ENCODE data around the gene IL19.
"Not testable (repeated sequence)": the region's sequence is repeated elsewhere in the genome, so short reads cannot be mapped to it uniquely, and the experiment has no call there.

IL19 gene

GRCh38 chr1:206833801-206834200 lies 63.2 kb downstream of the IL19 start:
- no peak for DNase-seq (ENCODE audit: low read depth)

GRCh38 chr1:206834217-206834616 lies 63.6 kb downstream of the IL19 start:
- no peak for DNase-seq (ENCODE audit: low read depth)

DNA sequence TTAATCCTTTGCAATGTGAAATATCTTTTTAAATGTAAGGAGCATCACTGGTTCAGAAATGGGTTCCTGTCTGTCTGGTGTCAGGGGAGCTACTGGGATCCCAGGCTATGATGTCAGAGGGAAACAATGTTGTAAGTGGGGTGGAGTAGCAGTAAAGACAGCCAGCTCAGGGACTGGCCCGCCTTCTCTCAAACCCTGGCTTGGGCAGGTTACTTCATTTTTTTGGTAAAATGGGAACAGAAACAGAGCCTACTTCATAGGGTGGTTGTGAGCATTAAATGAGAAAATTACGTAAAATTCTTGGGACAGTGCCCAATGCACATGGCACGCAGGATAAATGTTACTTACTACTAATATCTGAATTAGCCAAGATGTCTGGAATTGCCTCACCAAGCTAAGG lies 64.1 kb downstream of the IL19 start:
- no peak for DNase-seq (ENCODE audit: low read depth)

- no peak for DNase-seq (ENCODE audit: low read depth)
Observed at GRCh38 chr1:206835186-206835585, 64.6 kb downstream of the IL19 start.

- no peak for DNase-seq (ENCODE audit: low read depth)
Observed at GRCh38 chr1:206836111-206836510, 65.5 kb downstream of the IL19 start.

GRCh38 chr1:206839006-206839560 lies 68.5 kb downstream of the IL19 start:
- DNase-seq (ENCODE audit: low read depth) = no peak

DNA sequence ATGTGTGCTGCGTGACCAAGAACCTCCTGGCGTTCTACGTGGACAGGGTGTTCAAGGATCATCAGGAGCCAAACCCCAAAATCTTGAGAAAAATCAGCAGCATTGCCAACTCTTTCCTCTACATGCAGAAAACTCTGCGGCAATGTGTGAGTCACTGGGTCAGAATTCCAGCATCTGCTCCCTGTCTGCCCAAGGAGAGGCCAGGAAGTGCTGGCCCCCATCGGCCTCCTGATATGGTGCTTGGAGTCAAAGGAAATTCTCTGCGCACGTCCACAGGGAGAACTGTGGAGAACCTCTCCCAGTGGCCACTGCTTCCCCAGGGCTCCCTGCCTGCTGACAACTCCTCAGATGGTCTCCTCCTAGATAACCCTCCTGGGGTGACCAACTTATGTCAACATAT lies 69.3 kb downstream of the IL19 start:
- no peak for DNase-seq (ENCODE audit: low read depth)

GRCh38 chr1:206841609-206842323 lies 71.2 kb downstream of the IL19 start:
- DNase-seq (ENCODE audit: low read depth) = no peak

- no peak for DNase-seq (ENCODE audit: low read depth)
Observed at GRCh38 chr1:206842854-206843253, 72.3 kb downstream of the IL19 start.

GRCh38 chr1:206843626-206844025 lies 73.1 kb downstream of the IL19 start:
- no peak for DNase-seq (ENCODE audit: low read depth)

GRCh38 chr1:206846487-206846886 lies 75.9 kb downstream of the IL19 start:
- DNase-seq (ENCODE audit: low read depth) = no peak

- no peak for DNase-seq (ENCODE audit: low read depth)
Observed at GRCh38 chr1:206847337-206847834, 76.8 kb downstream of the IL19 start.

DNA sequence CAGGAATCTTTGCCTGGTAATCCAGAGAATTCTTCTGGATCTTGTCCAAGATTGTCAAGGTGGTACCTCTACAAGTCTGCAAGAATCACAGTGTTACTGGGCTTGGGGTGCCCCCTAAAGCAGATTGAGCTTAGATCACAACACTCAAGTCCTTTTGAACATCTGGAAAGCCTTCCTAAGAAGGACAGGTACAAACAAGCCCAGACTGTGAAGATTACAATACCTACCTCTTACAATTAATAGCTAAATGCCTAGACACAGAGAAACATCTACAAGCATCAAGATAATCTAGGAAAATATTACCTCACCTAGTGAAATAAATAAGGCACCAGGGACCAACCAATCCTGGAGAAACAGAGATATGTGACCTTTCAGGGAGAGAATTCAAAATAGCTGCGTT lies 77.4 kb downstream of the IL19 start:
- no peak for DNase-seq (ENCODE audit: low read depth)

DNA sequence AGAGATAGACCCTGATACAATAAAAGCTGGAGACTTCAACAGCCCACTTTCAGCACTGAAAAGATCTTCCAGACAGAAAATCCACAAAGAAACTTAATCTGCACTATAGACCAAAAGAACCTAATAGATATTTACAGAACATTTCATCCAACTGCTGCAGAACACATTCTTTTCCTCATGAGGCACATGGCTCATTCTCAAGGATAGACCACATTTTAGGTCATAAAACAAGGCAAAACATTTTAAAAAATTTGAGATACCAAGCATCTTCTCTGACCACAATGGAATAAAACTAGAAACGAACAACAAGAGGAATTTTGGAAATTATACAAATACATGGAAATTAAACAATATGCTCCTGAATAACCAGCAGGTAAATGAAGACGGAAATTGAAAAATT lies 79.8 kb downstream of the IL19 start:
- DNase-seq (ENCODE audit: low read depth) = no peak

DNA sequence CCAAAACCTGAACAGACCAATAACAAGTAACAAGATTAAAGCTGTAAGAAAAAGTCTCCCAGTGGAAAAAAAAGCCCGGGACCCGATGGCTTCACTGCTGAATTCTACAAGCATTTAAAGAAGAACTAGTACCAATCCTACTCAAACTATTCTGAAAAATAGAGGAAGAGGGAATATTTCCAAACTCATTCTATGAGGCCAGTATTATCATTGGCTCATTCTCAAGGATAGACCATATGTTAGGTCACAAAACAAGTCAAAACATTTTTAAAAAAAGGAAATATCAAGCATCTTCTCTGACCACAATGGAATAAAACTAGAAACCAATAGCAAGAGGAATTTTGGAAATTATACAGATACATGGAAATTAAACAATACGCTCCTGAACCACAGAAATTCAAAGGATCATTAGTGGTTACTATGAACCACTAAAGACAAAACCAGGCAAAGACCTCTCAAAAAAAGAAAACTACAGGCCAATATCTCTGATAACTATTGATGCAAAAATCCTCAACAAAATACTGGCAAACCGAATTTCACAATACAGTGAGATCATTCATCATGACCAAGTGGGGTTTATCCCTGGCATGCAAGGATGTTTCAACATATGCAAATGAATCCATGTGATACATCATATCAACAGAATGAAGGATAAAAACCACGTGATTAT lies 80.9 kb downstream of the IL19 start:
- DNase-seq (ENCODE audit: low read depth) = peak; percentile 19

GRCh38 chr1:206852662-206853061 lies 82.1 kb downstream of the IL19 start:
- DNase-seq (ENCODE audit: low read depth) = not testable (repeated sequence)

DNA sequence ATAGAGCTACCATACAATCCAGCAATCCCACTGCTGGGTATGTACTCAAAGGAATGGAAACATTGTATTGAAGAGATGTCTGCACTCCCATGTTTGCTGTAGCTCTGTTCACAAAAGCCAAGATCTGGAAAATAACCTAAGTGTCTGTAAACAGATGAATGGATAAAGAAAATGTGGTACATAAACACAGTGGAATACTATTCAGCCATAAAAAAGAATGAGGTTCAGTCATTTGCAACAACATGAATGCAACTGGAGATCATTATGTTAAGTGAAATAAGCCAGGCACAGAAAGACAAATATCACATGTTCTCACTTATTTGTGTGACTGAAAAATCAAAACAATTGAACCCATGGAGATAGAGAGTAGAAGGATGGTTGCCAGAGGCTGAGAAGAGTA lies 83.1 kb downstream of the IL19 start:
- not testable (repeated sequence) for DNase-seq (ENCODE audit: low read depth)

DNA sequence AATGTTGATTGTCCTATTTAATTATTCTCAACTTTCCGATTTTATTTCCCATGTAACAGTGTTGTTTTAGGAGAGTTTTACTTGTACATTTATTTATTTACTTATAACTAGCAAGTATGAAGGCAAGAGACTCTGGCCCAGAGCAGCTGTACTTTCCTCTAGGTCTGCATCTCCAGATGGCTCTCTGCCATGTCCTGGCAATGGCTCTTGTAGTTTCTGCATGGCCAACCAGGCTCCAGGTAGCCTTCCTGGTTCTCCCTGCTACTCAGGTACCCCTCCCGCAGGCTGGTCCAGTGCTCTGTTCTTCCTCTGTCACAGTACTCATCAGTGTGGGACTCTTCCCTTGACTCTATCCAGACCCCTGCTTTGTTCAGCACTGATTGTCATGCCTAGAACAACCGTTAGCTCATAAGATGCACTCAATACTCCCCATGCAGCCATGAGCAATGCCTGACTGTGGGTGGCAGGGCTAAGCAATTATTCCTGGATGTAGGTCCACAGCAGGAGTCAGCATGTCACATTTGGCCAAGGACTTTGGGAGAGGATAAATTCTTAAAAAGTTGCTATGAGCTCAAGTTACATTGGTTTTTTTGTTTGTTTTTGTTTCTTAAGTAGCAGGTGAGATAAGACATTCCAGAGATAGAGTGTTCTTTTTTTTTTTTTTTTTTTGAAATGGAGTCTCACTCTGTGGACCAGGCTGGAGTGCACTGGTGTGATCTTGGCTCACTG lies 84.0 kb downstream of the IL19 start:
- peak; percentile 3 for DNase-seq (ENCODE audit: low read depth)

GRCh38 chr1:206855859-206856258 lies 85.3 kb downstream of the IL19 start:
- no peak for DNase-seq (ENCODE audit: low read depth)

GRCh38 chr1:206856674-206857464 lies 86.3 kb downstream of the IL19 start:
- DNase-seq (ENCODE audit: low read depth) = no peak

DNA sequence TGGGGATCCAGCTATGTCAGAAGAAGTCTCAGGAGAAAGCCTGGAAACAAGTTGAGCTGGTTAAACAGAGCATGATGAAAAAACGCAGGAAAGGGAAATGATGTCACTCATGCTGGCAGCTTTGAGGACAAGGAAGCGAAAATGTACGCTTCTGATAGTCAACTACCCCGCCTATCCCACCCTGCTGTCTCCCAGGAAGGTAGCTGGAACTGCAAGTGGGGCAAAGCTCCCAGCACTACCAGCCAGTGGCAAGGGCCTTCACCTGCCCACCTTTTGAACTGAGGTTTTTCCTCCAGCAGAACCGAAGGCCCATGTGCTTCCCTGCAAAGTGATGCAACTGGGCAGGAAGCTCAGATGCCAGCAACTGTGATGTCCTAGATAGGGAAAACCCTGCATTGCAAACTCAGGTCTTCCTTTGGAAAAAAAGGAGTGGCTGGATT lies 88.5 kb downstream of the IL19 start:
- DNase-seq (ENCODE audit: low read depth) = no peak

DNA sequence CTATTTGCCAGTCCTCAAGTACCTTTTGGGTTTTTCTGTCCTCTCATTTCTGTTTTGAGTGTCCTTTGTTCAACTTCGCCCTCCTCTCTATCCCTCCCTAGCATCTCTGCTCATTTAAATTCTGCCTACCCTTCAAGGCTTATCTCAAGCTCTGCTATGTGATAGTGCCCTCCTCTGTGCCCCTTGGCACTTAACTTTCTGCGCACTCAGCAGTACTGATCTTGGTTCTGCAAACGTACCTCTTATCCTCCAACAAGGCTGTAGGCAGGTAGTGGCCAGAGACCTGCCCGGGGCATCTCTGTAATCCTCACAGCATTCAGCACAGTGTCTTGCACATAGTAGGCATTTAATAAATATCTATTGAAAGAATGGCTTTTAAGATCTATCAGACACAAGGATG lies 89.6 kb downstream of the IL19 start:
- DNase-seq (ENCODE audit: low read depth) = no peak

Data from non-pigmented ciliary epithelial cell (primary cell).